Endothelial cell of umbilical vein (primary cell): Measurements from ENCODE around the gene CDC34. TPM values are rescaled to one million over a fixed set of nuclear protein-coding genes. Genes with fewer than 3 reads are reported as not detected.
"Not testable (repeated sequence)": the region's sequence is repeated elsewhere in the genome, so short reads cannot be mapped to it uniquely, and the experiment has no call there.

Experiments used
- BruUV-seq: library from RNA; stranded (reverse); fragments of 400-500 nt; replicated peaks from 2 replicates; lab custom pipeline; 2021; lab: Mats Ljungman, UMichigan
- CTCF ChIA-PET: fragments of 300-600, 350-600 bp; sonication (Branson Sonifier 250); formaldehyde crosslinking; loops from one replicate; lab custom pipeline; 2021; ENCODE audit warnings: antibody characterized with exemption, inconsistent platforms; lab: Charles Lee
- POLR2A ChIA-PET: fragments of 300-600, 350-600 bp; sonication (Branson Sonifier 250); formaldehyde crosslinking; loops from one replicate; lab custom pipeline; 2021; ENCODE audit warnings: antibody characterized with exemption, inconsistent platforms; lab: Charles Lee
- DNase-seq: peaks from one replicate; pipeline ENCODE4 v3.0.0-alpha.2; 2011; ENCODE audit warnings: low read depth, low spot score
- FAIRE-seq: peaks from 2 replicates; lab custom pipeline; 2011; peaks lifted over from hg19 to GRCh38; lab: Jason Lieb, UNC
- H2AFZ ChIP-seq: 2 replicates; pipeline ENCODE4 v1.6.0; 2012; ENCODE audit warnings: low read depth, low read length, control low read depth, inconsistent platforms
- H3K27ac ChIP-seq: 2 replicates; pipeline ENCODE4 v1.5.1; 2011; ENCODE audit warnings: low read depth, mild to moderate bottlenecking, control low read depth, low read length, moderate library complexity; ENCODE audit not compliant: insufficient read depth
- H3K27me3 ChIP-seq, 2 experiments: 2 replicates each; pipeline versions ENCODE4 v1.6.0 to v1.6.1; 2011; ENCODE audit warnings: low read length in 2 of 2, mixed read lengths in 1 of 2; ENCODE audit not compliant: control insufficient read depth in 2 of 2, insufficient read depth in 2 of 2
- H3K36me3 ChIP-seq, 2 experiments: 2 replicates in 1 of 2; 3 replicates in 1 of 2; pipeline ENCODE4 v1.5.1; 2011; ENCODE audit warnings: low read length in 2 of 2, mild to moderate bottlenecking in 1 of 2, moderate library complexity in 1 of 2; ENCODE audit not compliant: control insufficient read depth in 2 of 2, insufficient read depth in 2 of 2; ENCODE audit errors: extremely low read depth in 1 of 2
- H3K4me1 ChIP-seq: 3 replicates; pipeline ENCODE4 v1.5.1; 2011; ENCODE audit warnings: mild to moderate bottlenecking, low read length; ENCODE audit not compliant: control insufficient read depth, insufficient read depth; ENCODE audit errors: extremely low read depth
- H3K4me2 ChIP-seq: 2 replicates; pipeline ENCODE4 v1.6.1; 2011; ENCODE audit warnings: low read length, control low read depth, mixed read lengths; ENCODE audit not compliant: insufficient read depth
- H3K4me3 ChIP-seq, 3 experiments: fragments of 200-600 bp in 1 of 3; sonication (generic), shearing (Covaris generic) in 1 of 3; replicated peaks in 1 of 3; 2 replicates each; pipeline ENCODE4 v1.5.1; 2011 to 2016; ENCODE audit warnings: control low read depth in 3 of 3, low read length in 3 of 3, mild to moderate bottlenecking in 2 of 3, inconsistent platforms in 1 of 3, low read depth in 1 of 3, moderate library complexity in 1 of 3; ENCODE audit not compliant: insufficient read depth in 1 of 3
- H3K79me2 ChIP-seq: 2 replicates; pipeline ENCODE4 v1.6.0; 2012; ENCODE audit warnings: low read length, inconsistent platforms; ENCODE audit not compliant: control insufficient read depth, insufficient read depth
- H3K9ac ChIP-seq: replicated peaks from 2 replicates; pipeline ENCODE3; 2011; ENCODE audit warnings: low read length, control low read depth; ENCODE audit not compliant: insufficient read depth; ENCODE audit errors: extremely low read depth
- H3K9me1 ChIP-seq: replicated peaks from 3 replicates; pipeline ENCODE4 v1.6.0; 2011; ENCODE audit warnings: mild to moderate bottlenecking, low read length; ENCODE audit not compliant: control insufficient read depth, insufficient read depth; ENCODE audit errors: extremely low read depth
- H3K9me3 ChIP-seq: replicated peaks from 2 replicates; pipeline ENCODE4 v1.5.1; 2012; ENCODE audit warnings: low read length, inconsistent platforms; ENCODE audit not compliant: control insufficient read depth, insufficient read depth
- H4K20me1 ChIP-seq: replicated peaks from 2 replicates; pipeline ENCODE3; 2011; ENCODE audit warnings: mild to moderate bottlenecking, low read length; ENCODE audit not compliant: control insufficient read depth, insufficient read depth; ENCODE audit errors: extremely low read depth
- EZH2 ChIP-seq: IDR thresholded peaks from 2 replicates; pipeline ENCODE4 v1.6.1; 2012; ENCODE audit warnings: borderline replicate concordance, low read depth, mild to moderate bottlenecking, moderate library complexity, low read length, inconsistent platforms; ENCODE audit not compliant: severe bottlenecking
- FOS ChIP-seq: IDR thresholded peaks from 2 replicates; pipeline ENCODE4 v1.6.1; 2011; ENCODE audit warnings: mild to moderate bottlenecking, low read length, moderate library complexity, borderline replicate concordance; ENCODE audit not compliant: insufficient read depth
- GATA2 ChIP-seq: IDR thresholded peaks from 2 replicates; pipeline ENCODE4 v1.7.0; 2011; ENCODE audit warnings: low read depth, mild to moderate bottlenecking, moderate library complexity, mixed read lengths, low read length; ENCODE audit not compliant: insufficient read length, insufficient read depth
- JUN ChIP-seq: IDR thresholded peaks from 2 replicates; pipeline ENCODE4 v1.6.1; 2011; ENCODE audit warnings: borderline replicate concordance, low read depth; ENCODE audit not compliant: insufficient read length, insufficient read depth
- MYC ChIP-seq: IDR thresholded peaks from one replicate; pipeline ENCODE4 v1.6.1; 2011; ENCODE audit warnings: mild to moderate bottlenecking, low read depth, low read length
- POLR2A ChIP-seq: IDR thresholded peaks from 2 replicates; pipeline ENCODE4 v1.6.1; 2012; ENCODE audit warnings: low read depth, mild to moderate bottlenecking, control low read depth, low read length
- POLR2AphosphoS5 ChIP-seq: IDR thresholded peaks from 2 replicates; pipeline ENCODE4 v1.6.1; 2012; ENCODE audit warnings: low read depth, mild to moderate bottlenecking, control low read depth, low read length, moderate library complexity; ENCODE audit not compliant: insufficient read depth
- dilution Hi-C: fragments of 300-500 bp; cut with MboI; formaldehyde crosslinking; loops from one replicate; pipeline ENCODE4 v1.15.0; 2019; ENCODE audit warnings: low sequenced_read_pairs; ENCODE audit not compliant: extremely low pct_ligation_motif_present
- intact Hi-C: fragments of 100-400 bp; cut with micrococcal nuclease; formaldehyde crosslinking; loops from one replicate; pipeline ENCODE4 v1.10.0; 2022
- polyA plus RNA-seq, 4 experiments: library from polyadenylated mRNA; depleted of rRNA in 3 of 4; stranded (reverse) in 3 of 4; unstranded in 1 of 4; fragments of >200 nt; gene quantifications; 2 replicates each; pipeline versions ENCODE4 v1.2.1 to v1.2.3, GENCODE V29; 2011 to 2012; ENCODE audit warnings: missing spikeins in 1 of 4
- total RNA-seq: library from RNA; stranded (reverse); gene quantifications from 2 replicates; pipeline ENCODE4 v1.2.3, GENCODE V29; 2021
- TF ChIP-seq, protein P1 (sequence below), 2 donors: IDR thresholded peaks; 1 replicate in 1 of 2; 2 replicates in 1 of 2; pipeline ENCODE4 v1.5.1; 2011; ENCODE audit warnings: low read length in 2 of 2, mild to moderate bottlenecking in 2 of 2, moderate library complexity in 2 of 2, control low read depth in 1 of 2, inconsistent platforms in 1 of 2, low read depth in 1 of 2; ENCODE audit not compliant: insufficient read depth in 1 of 2; ENCODE audit errors: extremely low read depth in 1 of 2
- TF ChIP-seq, protein P2 (sequence below): IDR thresholded peaks from 2 replicates; pipeline ENCODE4 v1.6.1; 2011; ENCODE audit not compliant: insufficient read depth, insufficient read length

Gene CDC34
- total and polyA plus RNA-seq, 2 donors (not counting 3 experiments of a cell fraction or from before 2014, with no cell fraction given), result 90.4 to 92.9 TPM

DNA sequence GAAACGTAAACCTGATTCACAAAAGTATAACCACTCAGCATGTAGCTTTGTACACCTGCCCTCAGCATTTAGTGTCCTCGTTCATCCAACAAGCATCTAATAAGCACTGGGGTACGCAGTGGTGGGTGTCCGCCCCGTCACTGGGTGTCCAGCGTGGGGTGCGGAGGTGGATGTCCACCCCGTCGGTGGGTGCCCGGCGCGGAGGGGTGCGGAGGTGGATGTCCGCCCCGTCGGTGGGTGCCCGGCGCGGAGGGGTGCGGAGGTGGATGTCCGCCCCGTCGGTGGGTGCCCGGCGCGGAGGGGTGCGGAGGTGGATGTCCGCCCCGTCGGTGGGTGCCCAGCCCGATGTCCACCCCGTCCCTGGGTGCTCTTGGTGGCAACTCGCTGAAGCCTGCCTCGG lies 53.6 kb downstream of the CDC34 start:
- DNase-seq, H3K4me3 ChIP-seq, H3K27me3 ChIP-seq, H4K20me1 ChIP-seq, H3K9ac ChIP-seq, H3K4me2 ChIP-seq, H3K79me2 ChIP-seq, H2AFZ ChIP-seq, H3K9me3 ChIP-seq, H3K27ac ChIP-seq, dilution Hi-C loops, H3K4me1 ChIP-seq, H3K9me1 ChIP-seq, FAIRE-seq, BruUV-seq: not testable (repeated sequence)
- H3K36me3 ChIP-seq, result peaks cover 2 to 21% of the 10 kb centered on the region in 2 experiments
- CTCF ChIA-PET, result interaction anchor here (1.2 to 2.6 kb wide), 10 partner anchors 8 to 149 kb away, joined by 3 to 21 read pairs (median 6); partner anchors contain the start of genes BSG and RNF126
- POLR2A ChIA-PET, result interaction anchor here (1.3 kb wide), 1 partner anchor 13 kb away, joined by 3 read pairs; no protein-coding TSS in a partner anchor
- intact Hi-C loops, result loop anchor here (2.0 kb wide), 2 partner anchors 78 to 150 kb away; partner anchors contain the start of gene RNF126

DNA sequence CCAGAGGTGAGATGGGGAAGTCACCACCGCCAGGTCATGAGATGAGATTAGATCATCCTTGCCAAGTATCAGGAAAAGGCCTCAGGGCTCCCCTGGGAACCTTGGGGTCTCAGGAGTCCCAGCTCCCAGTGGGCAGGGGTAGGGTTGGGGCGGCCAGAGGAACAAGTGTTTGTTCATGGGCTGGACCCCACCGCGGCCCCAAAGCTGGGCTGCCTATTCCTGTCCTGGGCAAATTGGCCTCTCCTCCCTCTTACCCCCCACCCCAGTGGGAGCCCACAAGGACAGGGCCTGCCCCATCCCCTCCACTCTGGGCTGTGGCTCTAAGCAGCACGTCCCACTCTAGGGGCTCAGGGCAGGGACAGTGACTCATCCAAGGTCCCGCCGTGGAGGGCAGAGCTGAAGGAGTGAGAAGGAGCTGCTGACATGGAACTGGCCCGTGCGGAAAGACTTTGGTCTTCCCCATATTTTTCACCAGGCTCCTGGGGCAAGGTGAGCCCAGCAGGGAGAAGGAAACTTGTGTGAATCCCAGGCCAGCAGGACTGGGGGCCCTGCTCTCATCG lies 54.1 kb downstream of the CDC34 start:
- ChIA-PET POLR2A (interaction anchor here (1.3 kb wide), 1 partner anchor 14 kb away, joined by 3 read pairs; no protein-coding TSS in a partner anchor), CTCF (interaction anchor here (1.2 to 2.6 kb wide), 3 partner anchors 9 to 149 kb away, joined by 3 to 8 read pairs (median 8); partner anchors contain the start of gene RNF126)
- TF ChIP-seq POLR2A, result no peak
- TF ChIP-seq, protein P1, sequence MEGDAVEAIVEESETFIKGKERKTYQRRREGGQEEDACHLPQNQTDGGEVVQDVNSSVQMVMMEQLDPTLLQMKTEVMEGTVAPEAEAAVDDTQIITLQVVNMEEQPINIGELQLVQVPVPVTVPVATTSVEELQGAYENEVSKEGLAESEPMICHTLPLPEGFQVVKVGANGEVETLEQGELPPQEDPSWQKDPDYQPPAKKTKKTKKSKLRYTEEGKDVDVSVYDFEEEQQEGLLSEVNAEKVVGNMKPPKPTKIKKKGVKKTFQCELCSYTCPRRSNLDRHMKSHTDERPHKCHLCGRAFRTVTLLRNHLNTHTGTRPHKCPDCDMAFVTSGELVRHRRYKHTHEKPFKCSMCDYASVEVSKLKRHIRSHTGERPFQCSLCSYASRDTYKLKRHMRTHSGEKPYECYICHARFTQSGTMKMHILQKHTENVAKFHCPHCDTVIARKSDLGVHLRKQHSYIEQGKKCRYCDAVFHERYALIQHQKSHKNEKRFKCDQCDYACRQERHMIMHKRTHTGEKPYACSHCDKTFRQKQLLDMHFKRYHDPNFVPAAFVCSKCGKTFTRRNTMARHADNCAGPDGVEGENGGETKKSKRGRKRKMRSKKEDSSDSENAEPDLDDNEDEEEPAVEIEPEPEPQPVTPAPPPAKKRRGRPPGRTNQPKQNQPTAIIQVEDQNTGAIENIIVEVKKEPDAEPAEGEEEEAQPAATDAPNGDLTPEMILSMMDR (IDR thresholded peaks at IDR 0.05; ENCODE audit: extremely low read depth in 1 of 2, insufficient read depth in 1 of 2, low read depth in 1 of 2, low read length in 2 of 2), result no peak
- no peak for TF ChIP-seq FOS
- TF ChIP-seq JUN, result no peak
- no peak for TF ChIP-seq POLR2AphosphoS5
- no peak for TF ChIP-seq MYC
- no peak for TF ChIP-seq GATA2
- no peak for TF ChIP-seq EZH2
- TF ChIP-seq, protein P2, sequence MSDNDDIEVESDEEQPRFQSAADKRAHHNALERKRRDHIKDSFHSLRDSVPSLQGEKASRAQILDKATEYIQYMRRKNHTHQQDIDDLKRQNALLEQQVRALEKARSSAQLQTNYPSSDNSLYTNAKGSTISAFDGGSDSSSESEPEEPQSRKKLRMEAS, result no peak
- no peak overlapping the region for H3K9ac ChIP-seq
- no peaks in the 10 kb centered on the region for H3K9me3 ChIP-seq
- H3K4me3 ChIP-seq, result no peak overlapping the region
- H3K36me3 ChIP-seq, result peaks cover 0 to 16% of the 10 kb centered on the region in 2 experiments
- no peak for DNase-seq
- H3K27ac ChIP-seq, result no peak overlapping the region
- intact Hi-C loops, result loop anchor here (2.0 kb wide), 2 partner anchors 77 to 149 kb away; partner anchors contain the start of gene RNF126
- peaks cover 8 to 9% of the 10 kb centered on the region in 2 experiments for H3K27me3 ChIP-seq
- no peaks in the 10 kb centered on the region for H3K9me1 ChIP-seq
- no peaks in the 10 kb centered on the region for H3K79me2 ChIP-seq
- H3K4me1 ChIP-seq, result no peaks in the 10 kb centered on the region
- no peak for FAIRE-seq
- no peak overlapping the region for H3K4me2 ChIP-seq
- no TSS peak for BruUV-seq
- H4K20me1 ChIP-seq, result no peaks in the 10 kb centered on the region
- no peak overlapping the region for H2AFZ ChIP-seq
- dilution Hi-C loops, result no loop called here
